Panc1 (cell line): ENCODE data around the gene PPP2R3A. TPM values are rescaled to one million over a fixed set of nuclear protein-coding genes. Genes with fewer than 3 reads are reported as not detected.
"Not testable (repeated sequence)": the region's sequence is repeated elsewhere in the genome, so short reads cannot be mapped to it uniquely, and the experiment has no call there.

Source experiments
- ATAC-seq: fragments of 200-7000 bp; cut with Tn5 transposase; 2 replicates; pipeline ENCODE4 v1.9.1; 2020; ENCODE audit warnings: mild to moderate bottlenecking, moderate library complexity
- BruUV-seq: library from RNA; stranded (reverse); fragments of 400-500 nt; replicated peaks from 2 replicates; lab custom pipeline; 2021; lab: Mats Ljungman, UMichigan
- CTCF ChIA-PET: fragments of 300-600 bp; sonication (Branson Sonifier 250); formaldehyde crosslinking; loops from one replicate; lab custom pipeline; 2022; ENCODE audit warnings: antibody characterized with exemption; lab: Charles Lee
- POLR2A ChIA-PET: fragments of 300-600 bp; sonication (Branson Sonifier 250); formaldehyde crosslinking; loops from one replicate; lab custom pipeline; 2022; ENCODE audit warnings: antibody characterized with exemption; lab: Charles Lee
- DNase-seq: peaks from one replicate; pipeline ENCODE4 v3.0.0-alpha.2; 2010; ENCODE audit warnings: low read depth, low spot score
- H3K27ac ChIP-seq: 2 replicates; pipeline ENCODE4 v1.5.1; 2011; ENCODE audit warnings: mild to moderate bottlenecking, low read length, inconsistent platforms
- H3K27me3 ChIP-seq: fragments of 200-500 bp; sonication (Bioruptor generic); 2 replicates; pipeline ENCODE4 v1.6.0; 2014; ENCODE audit warnings: low read length, inconsistent platforms; ENCODE audit not compliant: control insufficient read depth, insufficient read depth
- H3K36me3 ChIP-seq: fragments of 200-500 bp; sonication (Bioruptor generic); 2 replicates; pipeline ENCODE4 v1.5.1; 2014; ENCODE audit warnings: inconsistent platforms, mild to moderate bottlenecking, low read length, moderate library complexity; ENCODE audit not compliant: control insufficient read depth, insufficient read depth
- H3K4me1 ChIP-seq: 2 replicates; pipeline ENCODE4 v1.5.1; 2011; ENCODE audit warnings: inconsistent platforms, mild to moderate bottlenecking, low read length, moderate library complexity; ENCODE audit not compliant: control insufficient read depth, insufficient read depth
- H3K4me3 ChIP-seq, 2 experiments: 2 replicates each; pipeline ENCODE4 v1.5.1; 2011 to 2012; ENCODE audit warnings: low read depth in 2 of 2, low read length in 2 of 2, mild to moderate bottlenecking in 2 of 2, inconsistent platforms in 1 of 2, moderate library complexity in 1 of 2
- H3K9me3 ChIP-seq: fragments of 200-500 bp; sonication (Bioruptor generic); 2 replicates; pipeline ENCODE4 v1.5.1; 2014; ENCODE audit warnings: low read depth, mild to moderate bottlenecking, inconsistent platforms, low read length, moderate library complexity; ENCODE audit not compliant: control insufficient read depth, insufficient read depth
- CTCF ChIP-seq: fragments of 450-650 bp; IDR thresholded peaks from 2 replicates; pipeline ENCODE4 v1.5.1; 2017; ENCODE audit warnings: mild to moderate bottlenecking
- POLR2AphosphoS5 ChIP-seq: IDR thresholded peaks from 2 replicates; pipeline ENCODE4 v1.6.1; 2012; ENCODE audit warnings: mild to moderate bottlenecking, low read depth, low read length, moderate library complexity
- REST ChIP-seq, 2 experiments: IDR thresholded peaks; 2 replicates each; pipeline ENCODE4 v1.6.1; 2011 to 2012; ENCODE audit warnings: low read depth in 2 of 2, control low read depth in 1 of 2, low read length in 1 of 2, mild to moderate bottlenecking in 1 of 2, moderate library complexity in 1 of 2; ENCODE audit not compliant: insufficient read depth in 1 of 2
- SIN3A ChIP-seq: IDR thresholded peaks from 2 replicates; pipeline ENCODE4 v1.6.1; 2012; ENCODE audit warnings: low read depth, mild to moderate bottlenecking, low read length, moderate library complexity, borderline replicate concordance; ENCODE audit not compliant: insufficient read depth
- TCF7L2 ChIP-seq: IDR thresholded peaks from 2 replicates; pipeline ENCODE4 v1.6.1; 2011; ENCODE audit warnings: mild to moderate bottlenecking, low read depth, low read length, inconsistent platforms
- in situ Hi-C: cut with HindIII; loops from 2 replicates; pipeline ENCODE4 v1.10.0; 2016; ENCODE audit warnings: low sequenced_read_pairs, low pct_unique_long_range_greater_than_20kb
- intact Hi-C: fragments of 100-400 bp; cut with micrococcal nuclease; formaldehyde crosslinking; loops from one replicate; pipeline ENCODE4 v1.10.0; 2022; ENCODE audit not compliant: unreplicated experiment
- total RNA-seq: library from RNA; stranded (reverse); gene quantifications from one replicate; pipeline ENCODE4 v1.2.1, GENCODE V29; 2021; ENCODE audit not compliant: unreplicated experiment

Gene PPP2R3A
- total RNA-seq, 1 experiment from 2014 or later = 8.1 TPM

- BruUV-seq = no TSS peak
- DNase-seq = peak; percentile 30
- Histone ChIP-seq H3K9me3 (no peaks in the 10 kb centered on the region), H3K27me3 (no peaks in the 10 kb centered on the region), H3K27ac (no peak overlapping the region), H3K4me3 (no peak overlapping the region), H3K4me1 (no peaks in the 10 kb centered on the region), H3K36me3 (no peaks in the 10 kb centered on the region)
- TF ChIP-seq CTCF (peak; percentile 83), POLR2AphosphoS5 (no peak)
- ChIA-PET POLR2A (no interaction called here), CTCF (interaction anchor here (0.6 to 0.7 kb wide), 6 partner anchors 42 to 780 kb away, joined by 3 to 10 read pairs (median 4); no protein-coding TSS in a partner anchor)
- in situ Hi-C loops = no loop called here
- intact Hi-C loops = loop anchor here (5.0 to 10.0 kb wide), 3 partner anchors 114 to 246 kb away; no protein-coding TSS in a partner anchor
- ATAC-seq = peak; percentile 59; the same call in 1 of the 2 replicates
Measured at GRCh38 chr3:136078421-136079364, 113.2 kb downstream of the PPP2R3A start.

- POLR2A ChIA-PET, CTCF ChIA-PET, H3K4me1 ChIP-seq, BruUV-seq, H3K27ac ChIP-seq, H3K4me3 ChIP-seq, H3K27me3 ChIP-seq, H3K9me3 ChIP-seq, in situ Hi-C loops, ATAC-seq, DNase-seq, intact Hi-C loops, H3K36me3 ChIP-seq: not testable (repeated sequence)
Measured at GRCh38 chr3:136083641-136084382, 118.3 kb downstream of the PPP2R3A start.

- BruUV-seq, POLR2A ChIA-PET, H3K27me3 ChIP-seq, in situ Hi-C loops, DNase-seq, intact Hi-C loops, H3K4me1 ChIP-seq, H3K9me3 ChIP-seq, ATAC-seq, H3K4me3 ChIP-seq, H3K27ac ChIP-seq, H3K36me3 ChIP-seq: not testable (repeated sequence)
- CTCF ChIA-PET = interaction anchor here (0.7 kb wide), 1 partner anchor 929 kb away, joined by 3 read pairs; no protein-coding TSS in a partner anchor
Measured at GRCh38 chr3:136085067-136085466, 119.5 kb downstream of the PPP2R3A start.

- CTCF ChIA-PET = no interaction called here
- TF ChIP-seq SIN3A (no peak), POLR2AphosphoS5 (no peak), CTCF (no peak), TCF7L2 (no peak), REST (IDR thresholded peaks at IDR 0.05; ENCODE audit: insufficient read depth in 1 of 2, low read depth in 2 of 2, low read length in 1 of 2) (no peak)
- Histone ChIP-seq H3K27me3 (no peaks in the 10 kb centered on the region), H3K4me1 (no peaks in the 10 kb centered on the region), H3K36me3 (no peaks in the 10 kb centered on the region), H3K4me3 (no peak overlapping the region), H3K9me3 (no peaks in the 10 kb centered on the region), H3K27ac (no peak overlapping the region)
- no TSS peak for BruUV-seq
- in situ Hi-C loops (no loop called here), intact Hi-C loops (no loop called here)
- POLR2A ChIA-PET = no interaction called here
- ATAC-seq (no peak), DNase-seq (no peak)
Measured at GRCh38 chr3:136093771-136094170, 128.2 kb downstream of the PPP2R3A start.
